ENCODE data around the gene CORO1C. TPM values are rescaled to one million over a fixed set of nuclear protein-coding genes. Genes with fewer than 3 reads are reported as not detected.

Gene CORO1C
- total RNA-seq, 1 donor from 2014 or later: 59.6 TPM

DNA sequence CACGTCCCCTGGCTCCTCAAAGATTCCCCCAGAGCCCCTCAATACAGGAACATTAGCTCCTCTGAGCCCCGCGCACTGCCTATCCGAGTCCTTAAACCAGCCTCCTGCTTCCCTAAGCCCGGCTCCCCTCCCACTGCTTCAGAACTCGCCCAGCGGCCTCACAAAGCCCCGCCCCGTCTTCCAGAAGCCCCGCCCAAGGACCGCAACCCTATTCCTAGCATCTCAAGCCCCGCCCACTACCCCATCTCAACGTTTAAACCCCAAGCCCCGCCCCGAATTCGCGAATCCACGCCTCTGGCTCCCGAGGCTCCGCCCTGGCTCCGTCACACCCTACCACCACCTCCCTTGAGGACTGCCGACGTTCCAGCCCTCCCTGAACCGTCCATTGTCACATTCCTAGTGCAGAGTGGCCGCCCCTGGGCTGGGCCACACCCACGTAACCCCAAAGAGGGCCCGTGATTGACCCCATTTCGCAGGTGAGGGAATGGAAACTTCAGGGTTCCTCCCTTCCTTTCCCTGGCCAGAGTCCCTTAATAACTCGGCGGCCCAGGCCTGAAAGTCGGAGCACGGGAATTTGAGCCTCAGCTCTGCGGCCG is 646 bp upstream of the CORO1C start:
- Histone ChIP-seq H3K36me3 (no peaks in the 10 kb centered on the region), H3K27ac (replicated peaks) (peak overlapping the region; percentile 97), H3K4me1 (peaks cover 51% of the 10 kb centered on the region), H3K9me3 (replicated peaks) (no peaks in the 10 kb centered on the region), H3K27me3 (ENCODE audit: low read depth) (no peaks in the 10 kb centered on the region), H3K4me3 (peak overlapping the region; percentile 90)
- TF ChIP-seq, protein P1, sequence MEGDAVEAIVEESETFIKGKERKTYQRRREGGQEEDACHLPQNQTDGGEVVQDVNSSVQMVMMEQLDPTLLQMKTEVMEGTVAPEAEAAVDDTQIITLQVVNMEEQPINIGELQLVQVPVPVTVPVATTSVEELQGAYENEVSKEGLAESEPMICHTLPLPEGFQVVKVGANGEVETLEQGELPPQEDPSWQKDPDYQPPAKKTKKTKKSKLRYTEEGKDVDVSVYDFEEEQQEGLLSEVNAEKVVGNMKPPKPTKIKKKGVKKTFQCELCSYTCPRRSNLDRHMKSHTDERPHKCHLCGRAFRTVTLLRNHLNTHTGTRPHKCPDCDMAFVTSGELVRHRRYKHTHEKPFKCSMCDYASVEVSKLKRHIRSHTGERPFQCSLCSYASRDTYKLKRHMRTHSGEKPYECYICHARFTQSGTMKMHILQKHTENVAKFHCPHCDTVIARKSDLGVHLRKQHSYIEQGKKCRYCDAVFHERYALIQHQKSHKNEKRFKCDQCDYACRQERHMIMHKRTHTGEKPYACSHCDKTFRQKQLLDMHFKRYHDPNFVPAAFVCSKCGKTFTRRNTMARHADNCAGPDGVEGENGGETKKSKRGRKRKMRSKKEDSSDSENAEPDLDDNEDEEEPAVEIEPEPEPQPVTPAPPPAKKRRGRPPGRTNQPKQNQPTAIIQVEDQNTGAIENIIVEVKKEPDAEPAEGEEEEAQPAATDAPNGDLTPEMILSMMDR (IDR thresholded peaks at IDR 0.05; ENCODE audit: borderline replicate concordance): no peak
- intact Hi-C loops (cut with micrococcal nuclease): loop anchor here (10.0 kb wide), 1 partner anchor 67 kb away; no protein-coding TSS in a partner anchor
- DNase-seq: peak; percentile 100

DNA sequence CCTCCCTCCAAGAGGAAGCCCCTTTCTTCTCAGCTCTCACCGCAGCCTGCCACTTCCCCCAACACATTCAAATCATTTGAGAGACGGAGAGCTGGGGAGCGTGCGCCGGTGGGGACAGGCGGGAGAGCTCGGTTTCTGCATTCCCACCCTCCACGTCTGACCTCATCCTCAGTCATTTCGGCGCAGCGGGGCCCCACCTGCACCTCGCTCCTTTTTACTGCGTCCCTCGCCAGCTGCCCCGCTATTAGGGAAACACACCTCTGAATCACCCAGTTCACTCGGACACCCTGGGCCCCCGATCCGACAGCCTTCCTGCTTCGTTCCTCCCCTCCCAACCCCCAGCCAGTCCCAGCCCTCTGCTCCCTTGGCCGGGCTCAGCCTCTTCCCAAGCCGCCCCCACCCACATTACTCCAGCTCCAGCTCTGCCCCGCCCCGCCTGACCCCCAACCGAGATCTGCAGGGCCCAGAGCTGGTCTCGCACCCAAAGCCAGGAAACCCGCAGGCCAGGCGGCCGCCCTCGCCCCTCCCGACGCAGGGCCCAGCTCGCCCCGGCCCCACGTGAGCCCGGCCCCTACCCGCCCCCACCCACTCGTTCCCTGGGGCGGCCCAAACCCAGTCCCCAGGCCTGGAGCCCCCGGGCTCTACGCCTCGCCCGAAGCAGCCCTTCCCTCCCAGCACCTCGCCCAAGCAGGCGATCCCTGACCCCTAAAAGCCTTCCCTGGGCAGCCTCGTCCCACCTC is 783 bp downstream of the CORO1C start:
- DNase-seq: peak; percentile 63
- Histone ChIP-seq H3K27ac (replicated peaks) (peak overlapping the region; percentile 97), H3K4me1 (peaks cover 65% of the 10 kb centered on the region), H3K36me3 (no peaks in the 10 kb centered on the region), H3K27me3 (ENCODE audit: low read depth) (no peaks in the 10 kb centered on the region), H3K4me3 (peak overlapping the region; percentile 90), H3K9me3 (replicated peaks) (no peaks in the 10 kb centered on the region)
- TF ChIP-seq, protein P1 (IDR thresholded peaks at IDR 0.05; ENCODE audit: borderline replicate concordance): no peak
- intact Hi-C loops (cut with micrococcal nuclease): loop anchor here (10.0 kb wide), 1 partner anchor 66 kb away; no protein-coding TSS in a partner anchor

DNA sequence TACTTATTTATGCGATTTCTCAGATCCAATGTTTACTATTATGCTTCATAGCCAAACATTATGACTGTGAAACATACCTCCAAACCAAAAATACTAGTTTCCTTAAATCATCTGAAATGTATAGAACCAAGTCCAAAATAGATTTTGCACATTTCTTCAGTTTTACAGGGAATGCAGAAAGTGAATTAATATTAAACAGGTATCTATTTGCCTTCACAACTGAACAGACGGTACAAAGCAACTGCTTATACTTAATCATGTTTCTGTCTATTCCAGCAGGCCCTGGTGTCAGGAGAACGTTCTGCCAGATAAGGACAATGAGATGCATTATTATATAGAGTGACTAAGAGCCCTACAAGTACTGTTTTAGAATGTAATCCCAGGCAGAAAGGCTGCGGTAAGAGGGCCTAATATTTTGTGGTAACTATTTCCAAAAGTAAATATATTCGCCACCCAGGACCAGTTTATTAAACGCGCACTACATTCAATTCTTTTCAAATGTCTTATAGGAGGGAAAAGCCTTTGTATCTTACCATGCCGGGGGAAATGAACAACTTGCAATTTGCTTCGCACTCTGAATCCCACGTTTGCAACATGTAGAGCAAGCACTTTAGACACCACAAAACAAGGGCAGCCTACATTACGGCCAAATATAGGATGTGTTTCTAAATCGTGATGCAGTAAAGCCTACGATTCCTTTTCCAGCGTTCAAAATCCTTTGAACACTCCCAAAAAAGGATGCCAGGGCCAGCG is 1.5 kb downstream of the CORO1C start:
- H3K4me1 ChIP-seq: peaks cover 73% of the 10 kb centered on the region
- H3K36me3 ChIP-seq: no peaks in the 10 kb centered on the region
- no peak for DNase-seq
- peak overlapping the region; percentile 90 for H3K4me3 ChIP-seq
- no peaks in the 10 kb centered on the region for H3K27me3 ChIP-seq (ENCODE audit: low read depth)
- no peaks in the 10 kb centered on the region for H3K9me3 ChIP-seq (replicated peaks)
- H3K27ac ChIP-seq (replicated peaks): peak overlapping the region; percentile 97
- TF ChIP-seq, protein P1 (IDR thresholded peaks at IDR 0.05; ENCODE audit: borderline replicate concordance): no peak
- intact Hi-C loops (cut with micrococcal nuclease): loop anchor here (5.0 to 10.0 kb wide), 2 partner anchors 37 to 65 kb away; no protein-coding TSS in a partner anchor

DNA sequence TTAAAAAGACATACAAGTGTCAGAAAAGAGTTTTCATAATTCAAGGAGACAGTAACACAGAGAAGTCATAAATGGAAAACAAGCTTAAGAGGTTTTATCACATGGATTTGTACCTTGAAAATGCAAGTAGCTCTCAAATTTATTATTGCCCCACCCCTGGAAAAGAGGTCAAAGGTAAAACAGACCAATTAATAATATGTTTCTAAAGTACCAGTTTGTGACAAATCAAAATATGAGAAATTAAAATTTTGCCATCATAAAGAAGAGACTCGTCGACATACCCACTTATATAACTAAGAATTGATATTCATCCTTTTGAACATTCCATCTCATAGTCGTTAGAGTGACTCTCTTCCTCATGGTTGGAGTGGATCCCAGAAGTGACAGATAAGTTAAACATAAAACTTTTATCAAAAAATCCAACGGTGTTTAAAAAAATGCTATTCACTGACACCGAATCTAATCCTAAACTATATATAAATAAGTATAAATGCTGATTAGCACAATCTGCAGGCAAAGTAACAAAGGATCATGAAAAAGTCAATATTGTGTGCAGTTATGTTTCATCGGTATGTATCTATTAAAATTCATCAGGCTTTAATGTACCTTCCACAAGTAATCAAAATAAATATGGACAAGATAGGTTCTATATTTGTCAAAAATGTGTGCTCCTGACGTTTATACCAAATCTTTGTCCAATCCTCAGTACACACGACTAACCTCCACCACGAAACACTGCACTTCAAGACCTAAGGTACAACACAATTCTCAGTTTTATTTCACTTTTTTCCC is 2.3 kb downstream of the CORO1C start:
- peak overlapping the region; percentile 90 for H3K4me3 ChIP-seq
- no peaks in the 10 kb centered on the region for H3K36me3 ChIP-seq
- DNase-seq: no peak
- no peaks in the 10 kb centered on the region for H3K27me3 ChIP-seq (ENCODE audit: low read depth)
- H3K4me1 ChIP-seq: peaks cover 80% of the 10 kb centered on the region
- peak overlapping the region; percentile 97 for H3K27ac ChIP-seq (replicated peaks)
- TF ChIP-seq, protein P1 (IDR thresholded peaks at IDR 0.05; ENCODE audit: borderline replicate concordance): no peak
- H3K9me3 ChIP-seq (replicated peaks): no peaks in the 10 kb centered on the region
- intact Hi-C loops (cut with micrococcal nuclease): loop anchor here (5.0 kb wide), 1 partner anchor 37 kb away; no protein-coding TSS in a partner anchor
